Endothelial cell of umbilical vein (primary cell): Measurements from ENCODE around the gene OR52L1.

Source experiments
- CTCF ChIP-seq, 2 donors: IDR thresholded peaks; 1 replicate in 1 of 2; 2 replicates in 1 of 2; pipeline ENCODE4 v1.5.1; 2011; ENCODE audit warnings: low read length in 2 of 2, mild to moderate bottlenecking in 2 of 2, moderate library complexity in 2 of 2, control low read depth in 1 of 2, inconsistent platforms in 1 of 2, low read depth in 1 of 2; ENCODE audit not compliant: insufficient read depth in 1 of 2; ENCODE audit errors: extremely low read depth in 1 of 2
- EZH2 ChIP-seq: IDR thresholded peaks from 2 replicates; pipeline ENCODE4 v1.6.1; 2012; ENCODE audit warnings: borderline replicate concordance, low read depth, mild to moderate bottlenecking, moderate library complexity, low read length, inconsistent platforms; ENCODE audit not compliant: severe bottlenecking

GRCh38 chr11:6025056-6025455, 38.3 kb upstream of the OR52L1 start:
- TF ChIP-seq CTCF (IDR thresholded peaks at IDR 0.05; ENCODE audit: extremely low read depth in 1 of 2, insufficient read depth in 1 of 2, low read depth in 1 of 2, low read length in 2 of 2) = no peak
- no peak for TF ChIP-seq EZH2
